Upper lobe of left lung (tissue), 4 donors: ENCODE results near the gene ABAT.

Experiments used
- EP300 ChIP-seq, 4 donors: sonication (generic); formaldehyde crosslinking; IDR thresholded peaks; one replicate each; pipeline ENCODE4 v1.5.1; 2017; ENCODE audit warnings: antibody characterized with exemption in 4 of 4, control low read depth in 2 of 4
- TF ChIP-seq, protein P1 (sequence below), 6 experiments: fragments of 450-650 bp in 4 of 6; fragments of 200-600 bp in 2 of 6; sonication (generic) in 2 of 6; IDR thresholded peaks; one replicate each; pipeline ENCODE4 v1.5.1; 2016 to 2019; ENCODE audit warnings: antibody characterized with exemption in 6 of 6

DNA sequence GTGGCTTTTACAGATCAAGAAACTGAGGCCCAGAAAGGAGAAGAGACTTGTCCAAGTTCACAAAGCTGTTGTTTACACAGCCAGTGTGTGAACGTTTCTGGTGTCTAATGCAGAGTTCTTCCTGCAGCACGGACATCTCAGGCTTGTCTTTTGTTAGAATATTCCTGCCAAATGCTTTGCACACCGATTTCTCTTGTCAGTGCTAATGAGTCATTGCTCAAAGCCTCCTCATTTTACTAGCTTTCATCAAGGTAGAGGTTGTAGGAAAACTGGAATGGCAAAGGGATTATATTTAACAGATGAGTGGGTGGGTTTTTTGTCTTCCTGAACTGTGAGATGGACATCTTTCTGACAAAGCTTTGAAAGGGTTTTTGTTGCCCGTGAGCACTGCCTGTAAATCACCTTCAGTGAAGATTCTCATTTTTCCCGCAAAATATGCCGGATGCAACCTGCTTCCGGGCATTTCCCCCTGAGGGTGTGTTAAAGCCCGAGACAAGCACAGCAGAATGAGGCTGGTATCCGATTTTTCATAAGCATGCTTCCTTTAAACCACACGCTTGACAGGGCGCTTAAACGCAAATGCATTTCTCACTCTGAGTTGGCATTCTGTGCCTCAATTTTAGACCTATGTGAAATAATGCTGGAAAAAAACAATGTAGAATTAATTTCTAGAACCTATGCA, 137.9 kb downstream of the ABAT start:
- TF ChIP-seq, protein P1, sequence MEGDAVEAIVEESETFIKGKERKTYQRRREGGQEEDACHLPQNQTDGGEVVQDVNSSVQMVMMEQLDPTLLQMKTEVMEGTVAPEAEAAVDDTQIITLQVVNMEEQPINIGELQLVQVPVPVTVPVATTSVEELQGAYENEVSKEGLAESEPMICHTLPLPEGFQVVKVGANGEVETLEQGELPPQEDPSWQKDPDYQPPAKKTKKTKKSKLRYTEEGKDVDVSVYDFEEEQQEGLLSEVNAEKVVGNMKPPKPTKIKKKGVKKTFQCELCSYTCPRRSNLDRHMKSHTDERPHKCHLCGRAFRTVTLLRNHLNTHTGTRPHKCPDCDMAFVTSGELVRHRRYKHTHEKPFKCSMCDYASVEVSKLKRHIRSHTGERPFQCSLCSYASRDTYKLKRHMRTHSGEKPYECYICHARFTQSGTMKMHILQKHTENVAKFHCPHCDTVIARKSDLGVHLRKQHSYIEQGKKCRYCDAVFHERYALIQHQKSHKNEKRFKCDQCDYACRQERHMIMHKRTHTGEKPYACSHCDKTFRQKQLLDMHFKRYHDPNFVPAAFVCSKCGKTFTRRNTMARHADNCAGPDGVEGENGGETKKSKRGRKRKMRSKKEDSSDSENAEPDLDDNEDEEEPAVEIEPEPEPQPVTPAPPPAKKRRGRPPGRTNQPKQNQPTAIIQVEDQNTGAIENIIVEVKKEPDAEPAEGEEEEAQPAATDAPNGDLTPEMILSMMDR (IDR thresholded peaks at IDR 0.05), result no peak
- TF ChIP-seq EP300 (IDR thresholded peaks at IDR 0.05), result no peak
